NCI-H748 (cell line): Measurements from ENCODE around the gene KCNE5.
"Not testable (repeated sequence)": the region's sequence is repeated elsewhere in the genome, so short reads cannot be mapped to it uniquely, and the experiment has no call there.

Source experiments
- DNase-seq: peaks from one replicate; lab custom pipeline; 2025; ENCODE audit not compliant: unreplicated experiment; lab: John Stamatoyannopoulos, UW

Gene KCNE5

GRCh38 chrX:109614951-109615350 is 10.0 kb downstream of the KCNE5 start:
- no peak for DNase-seq

- no peak for DNase-seq
Observed at GRCh38 chrX:109601486-109601885, 23.5 kb downstream of the KCNE5 start.

DNA sequence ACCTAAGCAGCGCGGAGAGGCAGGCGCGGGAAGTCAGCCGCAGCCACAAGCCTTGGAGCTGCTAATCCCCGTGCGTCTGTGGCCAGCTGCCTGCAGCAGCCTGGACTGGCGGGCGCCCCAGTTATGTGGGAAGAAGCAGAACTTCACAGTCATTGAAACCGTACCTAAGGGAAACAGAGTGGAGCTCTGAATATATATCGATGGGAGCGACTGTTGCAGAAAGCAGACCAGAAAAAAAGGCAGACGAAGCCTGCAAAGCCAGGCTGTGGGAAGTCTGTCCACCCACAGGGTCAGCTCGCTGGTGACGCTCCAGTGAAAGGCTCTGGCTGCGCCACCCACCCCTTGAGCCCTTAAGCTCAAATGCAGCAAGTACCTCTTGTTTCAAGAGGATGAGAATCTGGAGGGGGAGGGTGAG is 24.7 kb downstream of the KCNE5 start:
- DNase-seq: no peak

GRCh38 chrX:109596015-109596414 is 29.0 kb downstream of the KCNE5 start:
- no peak for DNase-seq

GRCh38 chrX:109590176-109590575 is 34.8 kb downstream of the KCNE5 start:
- DNase-seq: no peak

GRCh38 chrX:109585488-109585887 is 39.5 kb downstream of the KCNE5 start:
- no peak for DNase-seq

DNA sequence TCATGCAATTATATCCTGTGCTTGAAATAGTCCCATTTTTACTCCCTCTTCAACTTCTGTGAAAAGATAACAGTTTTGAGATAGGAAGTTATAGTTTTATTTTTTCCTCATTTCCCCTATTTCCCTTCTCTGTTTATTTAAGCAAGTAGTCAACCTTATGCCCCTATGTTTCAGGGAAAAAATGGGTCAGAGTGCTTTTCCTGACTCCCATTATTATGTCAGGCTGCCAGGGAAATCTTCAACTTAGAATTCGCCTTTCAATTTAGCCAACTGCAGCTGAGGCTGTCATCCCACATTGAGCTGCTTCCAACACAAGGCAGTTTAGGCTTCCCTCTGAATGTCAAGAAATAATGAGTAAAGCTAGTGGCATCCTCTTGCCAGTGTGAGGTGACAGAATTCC is 46.1 kb downstream of the KCNE5 start:
- DNase-seq: no peak

DNA sequence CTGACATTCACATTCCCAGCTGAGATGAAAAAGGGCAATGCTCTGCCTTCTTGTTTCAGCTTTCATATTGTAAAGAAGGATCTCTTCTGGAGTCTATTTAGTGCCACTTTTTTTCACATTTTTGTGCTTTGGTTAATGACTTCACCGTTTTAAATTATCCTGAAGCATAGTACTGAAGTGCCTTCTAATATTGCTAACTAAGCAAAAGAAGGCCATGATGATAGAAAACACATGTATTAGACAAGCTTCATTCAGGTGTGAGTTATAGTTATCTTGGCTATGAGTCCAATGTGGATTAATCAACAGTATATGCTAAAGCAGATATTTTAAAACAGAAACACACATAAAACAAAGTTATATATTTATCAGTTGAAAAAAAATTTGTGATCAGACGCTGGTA is 47.9 kb downstream of the KCNE5 start:
- no peak for DNase-seq

- not testable (repeated sequence) for DNase-seq
Observed at GRCh38 chrX:109576083-109576482, 48.9 kb downstream of the KCNE5 start.
